Measurements from ENCODE around the gene POLR1H. TPM values are rescaled to one million over a fixed set of nuclear protein-coding genes. Genes with fewer than 3 reads are reported as not detected.

The POLR1H gene
- 16.8 and 21.4 TPM in 2 replicates for total RNA-seq

- Histone ChIP-seq H3K27me3 (ENCODE audit: insufficient read depth, low read length) (no peaks in the 10 kb centered on the region), H3K36me3 (ENCODE audit: insufficient read depth, low read length) (peaks cover 15% of the 10 kb centered on the region), H4K20me1 (ENCODE audit: insufficient read depth, low read length) (no peaks in the 10 kb centered on the region), H3K4me2 (ENCODE audit: insufficient read depth, low read length) (peak within 1 kb of the TSS; percentile 99), H2AFZ (ENCODE audit: low read length) (peak within 1 kb of the TSS; percentile 99), H3K27ac (ENCODE audit: low read depth, low read length) (peak within 1 kb of the TSS; percentile 95), H3K9me3 (ENCODE audit: low read depth, low read length) (no peaks in the 10 kb centered on the region), H3K4me1 (ENCODE audit: insufficient read depth, low read length) (peaks cover 26% of the 10 kb centered on the region), H3K4me3 (ENCODE audit: insufficient read depth, low read length) (peak within 1 kb of the TSS; percentile 94), H3K79me2 (ENCODE audit: insufficient read depth, low read length) (peaks cover 31% of the 10 kb centered on the region)
- TF ChIP-seq CTCF (IDR thresholded peaks at IDR 0.05; ENCODE audit: extremely low read depth, low read depth, low read length), result no peak
- DNase-seq (ENCODE audit: insufficient read length, low spot score, missing footprints), result peak; percentile 93
Measured at GRCh38 chr6:30061092-30061857, at the start of gene POLR1H. TSS of gene POLR1H (plus strand) at chr6:30061265. CDS start at chr6:30061525, 260 bp downstream.

- no peak for DNase-seq (ENCODE audit: insufficient read length, low spot score, missing footprints)
- no peak overlapping the region for H3K4me2 ChIP-seq (ENCODE audit: insufficient read depth, low read length)
- peaks cover 4% of the 10 kb centered on the region for H4K20me1 ChIP-seq (ENCODE audit: insufficient read depth, low read length)
Measured at GRCh38 chr6:30013291-30013922, 47.7 kb upstream of the POLR1H start.

GRCh38 chr6:30019819-30020218 is 41.2 kb upstream of the POLR1H start:
- no peaks in the 10 kb centered on the region for H3K27me3 ChIP-seq (ENCODE audit: insufficient read depth, low read length)
- no peak overlapping the region for H2AFZ ChIP-seq (ENCODE audit: low read length)
- H4K20me1 ChIP-seq (ENCODE audit: insufficient read depth, low read length), result no peaks in the 10 kb centered on the region
- H3K4me3 ChIP-seq (ENCODE audit: insufficient read depth, low read length), result no peak overlapping the region
- H3K79me2 ChIP-seq (ENCODE audit: insufficient read depth, low read length), result no peaks in the 10 kb centered on the region
- no peaks in the 10 kb centered on the region for H3K9me3 ChIP-seq (ENCODE audit: low read depth, low read length)
- no peak for DNase-seq (ENCODE audit: insufficient read length, low spot score, missing footprints)
- H3K27ac ChIP-seq (ENCODE audit: low read depth, low read length), result no peak overlapping the region
- H3K36me3 ChIP-seq (ENCODE audit: insufficient read depth, low read length), result no peaks in the 10 kb centered on the region
- TF ChIP-seq CTCF (IDR thresholded peaks at IDR 0.05; ENCODE audit: extremely low read depth, low read depth, low read length), result no peak
- H3K4me2 ChIP-seq (ENCODE audit: insufficient read depth, low read length), result no peak overlapping the region
- H3K4me1 ChIP-seq (ENCODE audit: insufficient read depth, low read length), result no peaks in the 10 kb centered on the region

More at GRCh38 chr6:30013291-30013922, 47.7 kb upstream of the POLR1H start:
- H3K4me1 ChIP-seq (ENCODE audit: insufficient read depth, low read length), result no peaks in the 10 kb centered on the region
- H3K4me3 ChIP-seq (ENCODE audit: insufficient read depth, low read length), result no peak overlapping the region
- no peaks in the 10 kb centered on the region for H3K9me3 ChIP-seq (ENCODE audit: low read depth, low read length)
- TF ChIP-seq CTCF (IDR thresholded peaks at IDR 0.05; ENCODE audit: extremely low read depth, low read depth, low read length), result peak; percentile 81
- no peak overlapping the region for H3K27ac ChIP-seq (ENCODE audit: low read depth, low read length)
- no peaks in the 10 kb centered on the region for H3K36me3 ChIP-seq (ENCODE audit: insufficient read depth, low read length)
- no peaks in the 10 kb centered on the region for H3K79me2 ChIP-seq (ENCODE audit: insufficient read depth, low read length)
- peaks cover 4% of the 10 kb centered on the region for H3K27me3 ChIP-seq (ENCODE audit: insufficient read depth, low read length)
- H2AFZ ChIP-seq (ENCODE audit: low read length), result no peak overlapping the region

DNA sequence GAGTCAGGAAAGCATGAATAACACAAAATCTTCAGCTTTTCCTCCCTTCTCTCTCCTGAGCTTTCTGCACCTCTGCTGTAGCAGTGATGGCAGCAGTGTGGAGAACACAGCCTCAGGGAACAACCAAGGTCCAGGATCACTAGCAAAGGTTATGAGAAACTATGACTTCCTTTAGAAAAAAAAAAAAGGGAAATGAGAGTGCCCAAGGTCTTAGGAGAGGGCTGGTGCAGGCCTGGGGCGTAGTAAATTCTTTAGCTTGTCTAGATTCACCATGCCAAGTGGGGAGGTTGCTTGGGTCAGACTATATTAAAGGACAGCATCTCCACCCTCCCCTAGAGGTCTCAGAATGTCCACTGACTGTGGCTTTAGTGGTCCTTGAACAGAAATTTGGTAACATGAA is 40.4 kb upstream of the POLR1H start:
- no peak for TF ChIP-seq CTCF (IDR thresholded peaks at IDR 0.05; ENCODE audit: extremely low read depth, low read depth, low read length)

More for the DNA sequence above, 40.4 kb upstream of the POLR1H start:
- Histone ChIP-seq H3K4me3 (ENCODE audit: insufficient read depth, low read length) (no peak overlapping the region), H3K79me2 (ENCODE audit: insufficient read depth, low read length) (no peaks in the 10 kb centered on the region), H3K27me3 (ENCODE audit: insufficient read depth, low read length) (no peaks in the 10 kb centered on the region), H3K27ac (ENCODE audit: low read depth, low read length) (no peak overlapping the region), H2AFZ (ENCODE audit: low read length) (no peak overlapping the region), H3K4me1 (ENCODE audit: insufficient read depth, low read length) (no peaks in the 10 kb centered on the region), H4K20me1 (ENCODE audit: insufficient read depth, low read length) (no peaks in the 10 kb centered on the region), H3K36me3 (ENCODE audit: insufficient read depth, low read length) (no peaks in the 10 kb centered on the region), H3K4me2 (ENCODE audit: insufficient read depth, low read length) (no peak overlapping the region), H3K9me3 (ENCODE audit: low read depth, low read length) (no peaks in the 10 kb centered on the region)
- no peak for DNase-seq (ENCODE audit: insufficient read length, low spot score, missing footprints)

Measured in osteoblast (primary cell).